RWPE1 (cell line): ENCODE data around the gene NR3C1.

Experiments
- CTCF ChIA-PET: fragments of 350-600 bp; sonication (Branson Sonifier 250); formaldehyde crosslinking; extraction: SDS; loops from one replicate; lab custom pipeline; 2021; lab: Yijun Ruan, JAX
- POLR2A ChIA-PET: fragments of 400-600 bp; formaldehyde crosslinking; extraction: SDS; loops from one replicate; lab custom pipeline; 2020; ENCODE audit warnings: antibody characterized with exemption; ENCODE audit not compliant: low non-redundant PET; lab: Yijun Ruan, JAX
- DNase-seq: peaks from one replicate; pipeline ENCODE4 v3.0.0; 2012; ENCODE audit warnings: low spot score
- H3K27ac ChIP-seq: fragments of 450-650 bp; 2 replicates; pipeline ENCODE4 v1.5.1; 2017
- TF ChIP-seq, protein P1 (sequence below): fragments of 450-650 bp; conservative IDR thresholded peaks from 2 replicates; pipeline ENCODE4 v1.5.1; 2017; ENCODE audit warnings: low read depth, mild to moderate bottlenecking

Gene NR3C1

DNA sequence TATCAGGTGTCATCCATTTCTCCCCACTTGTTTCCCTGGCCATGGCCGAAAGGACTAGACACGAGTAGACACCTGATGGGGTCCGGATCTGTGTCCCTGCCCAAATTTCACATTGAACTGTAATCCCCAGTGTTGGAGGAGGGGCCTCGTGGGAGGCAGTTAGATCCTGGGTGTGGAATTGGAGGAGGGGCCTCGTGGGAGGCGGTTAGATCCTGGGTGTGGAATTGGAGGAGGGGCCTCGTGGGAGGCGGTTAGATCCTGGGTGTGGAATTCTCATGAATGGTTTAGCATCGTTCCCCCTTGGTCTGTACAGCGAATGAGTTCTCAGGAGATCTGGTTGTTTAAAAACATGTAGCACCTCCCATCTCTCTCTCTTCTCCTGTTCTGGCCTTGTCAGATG, 165.8 kb downstream of the NR3C1 start:
- DNase-seq = no peak

GRCh38 chr5:143236682-143237081, 166.8 kb downstream of the NR3C1 start:
- POLR2A ChIA-PET = no interaction called here
- CTCF ChIA-PET = no interaction called here
- H3K27ac ChIP-seq = no peak overlapping the region
- TF ChIP-seq, protein P1, sequence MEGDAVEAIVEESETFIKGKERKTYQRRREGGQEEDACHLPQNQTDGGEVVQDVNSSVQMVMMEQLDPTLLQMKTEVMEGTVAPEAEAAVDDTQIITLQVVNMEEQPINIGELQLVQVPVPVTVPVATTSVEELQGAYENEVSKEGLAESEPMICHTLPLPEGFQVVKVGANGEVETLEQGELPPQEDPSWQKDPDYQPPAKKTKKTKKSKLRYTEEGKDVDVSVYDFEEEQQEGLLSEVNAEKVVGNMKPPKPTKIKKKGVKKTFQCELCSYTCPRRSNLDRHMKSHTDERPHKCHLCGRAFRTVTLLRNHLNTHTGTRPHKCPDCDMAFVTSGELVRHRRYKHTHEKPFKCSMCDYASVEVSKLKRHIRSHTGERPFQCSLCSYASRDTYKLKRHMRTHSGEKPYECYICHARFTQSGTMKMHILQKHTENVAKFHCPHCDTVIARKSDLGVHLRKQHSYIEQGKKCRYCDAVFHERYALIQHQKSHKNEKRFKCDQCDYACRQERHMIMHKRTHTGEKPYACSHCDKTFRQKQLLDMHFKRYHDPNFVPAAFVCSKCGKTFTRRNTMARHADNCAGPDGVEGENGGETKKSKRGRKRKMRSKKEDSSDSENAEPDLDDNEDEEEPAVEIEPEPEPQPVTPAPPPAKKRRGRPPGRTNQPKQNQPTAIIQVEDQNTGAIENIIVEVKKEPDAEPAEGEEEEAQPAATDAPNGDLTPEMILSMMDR = no peak
- DNase-seq = no peak

More for the DNA sequence above, 165.8 kb downstream of the NR3C1 start:
- ChIA-PET POLR2A (interaction anchor here (0.6 kb wide), 1 partner anchor 50 kb away, joined by 3 read pairs; no protein-coding TSS in a partner anchor), CTCF (no interaction called here)
- TF ChIP-seq, protein P1 = no peak
- H3K27ac ChIP-seq = no peak overlapping the region

DNA sequence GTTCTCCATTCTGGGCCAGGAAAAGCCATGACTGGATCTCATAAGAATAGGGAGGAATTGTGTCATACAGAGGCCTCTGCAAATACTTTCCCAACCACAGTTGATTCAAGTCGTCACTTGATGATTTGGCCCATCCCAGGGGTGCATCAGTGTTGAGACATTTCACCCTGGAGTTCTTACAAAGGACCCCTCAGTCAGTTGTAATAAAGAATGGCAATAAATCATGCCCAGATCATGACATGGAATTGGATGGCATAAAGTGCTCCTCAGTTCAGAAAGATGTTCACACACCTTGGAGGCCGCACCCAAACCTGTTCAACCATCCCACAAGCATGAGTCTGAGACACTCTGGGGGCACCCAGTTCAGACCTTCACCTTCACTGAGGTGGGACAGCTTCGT, 168.1 kb downstream of the NR3C1 start:
- POLR2A ChIA-PET = interaction anchor here (0.7 kb wide), 1 partner anchor 30 kb away, joined by 6 read pairs; no protein-coding TSS in a partner anchor
- TF ChIP-seq, protein P1 = no peak
- DNase-seq = peak; percentile 99
- peak overlapping the region; percentile 82 for H3K27ac ChIP-seq
- CTCF ChIA-PET = no interaction called here

- DNase-seq = peak; percentile 25
- H3K27ac ChIP-seq = peak overlapping the region; percentile 82
- CTCF ChIA-PET = interaction anchor here (0.6 to 1.1 kb wide), 5 partner anchors 13 to 795 kb away, joined by 3 to 5 read pairs (median 3); partner anchors contain the start of gene NR3C1
- POLR2A ChIA-PET = no interaction called here
- TF ChIP-seq, protein P1 = no peak
These were observed 169.2 kb downstream of the NR3C1 start for GRCh38 chr5:143234162-143234842.

DNA sequence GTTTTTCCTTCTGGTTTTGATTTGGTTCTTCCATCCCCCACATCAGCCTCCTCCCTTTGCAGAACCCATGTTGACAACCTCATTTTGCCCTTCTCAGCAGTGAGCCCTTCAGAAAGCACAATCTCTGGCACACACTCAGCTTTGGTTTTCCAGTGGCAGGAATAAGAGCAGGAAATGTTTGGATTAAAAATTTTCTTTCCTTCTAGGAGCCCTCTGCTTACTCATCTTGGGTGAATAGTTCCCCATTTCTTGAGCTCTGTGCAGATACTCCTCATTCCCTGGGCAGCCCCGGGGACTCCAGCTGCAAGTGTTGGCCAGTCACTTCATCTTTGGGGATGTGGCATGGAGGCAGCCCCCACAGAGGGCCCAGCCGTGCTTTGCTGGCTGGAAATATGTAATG, 170.5 kb downstream of the NR3C1 start:
- peak overlapping the region; percentile 45; the same call in 1 of the 2 replicates for H3K27ac ChIP-seq

DNA sequence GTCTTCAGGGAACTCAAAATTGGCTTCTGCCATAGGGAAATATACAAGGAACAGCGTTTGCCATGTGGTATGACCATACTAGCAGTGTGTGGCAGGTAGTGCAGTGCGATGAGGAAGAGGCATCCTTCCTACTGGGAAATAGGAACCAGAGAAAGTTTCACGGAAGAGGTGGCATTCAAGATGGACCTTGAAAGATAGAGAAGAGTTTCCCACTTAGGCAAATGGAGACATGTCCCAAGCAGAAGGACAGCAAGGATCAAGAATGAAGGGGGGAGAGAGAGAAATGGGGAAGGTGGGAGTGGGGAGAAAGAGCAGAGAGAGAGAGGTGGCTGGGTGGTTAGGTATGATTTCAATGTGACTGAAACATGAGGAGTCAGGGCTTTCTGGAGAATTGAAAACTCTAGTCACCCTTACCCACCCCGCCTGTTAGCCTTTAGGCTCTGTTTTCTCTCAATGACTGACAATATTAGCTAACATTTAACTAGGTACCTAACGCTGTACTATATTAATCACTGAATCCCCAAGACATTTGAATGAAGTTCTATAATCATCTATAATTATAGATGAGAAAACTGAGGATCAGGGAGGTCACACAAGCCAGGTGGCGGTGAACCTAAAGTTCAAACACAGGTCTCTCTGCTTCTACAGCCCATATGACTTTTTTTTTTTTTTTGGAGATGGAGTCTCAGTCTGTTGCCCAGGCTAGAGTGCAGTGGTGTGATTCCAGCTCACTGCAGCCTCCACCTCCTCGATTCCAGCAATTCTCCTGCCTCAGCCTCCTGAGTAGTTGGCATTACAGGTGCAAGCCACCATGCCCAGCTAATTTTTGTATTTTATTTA, 171.3 kb downstream of the NR3C1 start:
- ChIA-PET POLR2A (no interaction called here), CTCF (interaction anchor here (0.5 to 0.6 kb wide), 3 partner anchors 61 to 736 kb away, joined by 3 to 4 read pairs (median 4); no protein-coding TSS in a partner anchor)

More for the DNA sequence above, 170.5 kb downstream of the NR3C1 start:
- ChIA-PET POLR2A (no interaction called here), CTCF (interaction anchor here (0.6 to 1.0 kb wide), 4 partner anchors 27 to 1740 kb away, joined by 3 to 4 read pairs (median 3); no protein-coding TSS in a partner anchor)
- TF ChIP-seq, protein P1 = no peak
- DNase-seq = no peak

More for the DNA sequence above, 171.3 kb downstream of the NR3C1 start:
- no peak for DNase-seq
- H3K27ac ChIP-seq = no peak overlapping the region
- TF ChIP-seq, protein P1 = no peak
